Stimulated activated CD4-positive, alpha-beta T cell treated with anti-CD3 and anti-CD28 coated beads, Interleukin-1b, Interleukin-23, amount 100 ng/mL, for 1 hour (primary cell): ENCODE data around the gene SRSF12.
A peak's percentile ranks its signal among the peaks of the same experiment; 100 is the strongest.
"Not testable (repeated sequence)": the region's sequence is repeated elsewhere in the genome, so short reads cannot be mapped to it uniquely, and the experiment has no call there.

ENCODE experiments used
- DNase-seq, 2 donors: peaks; one replicate each; pipeline ENCODE4 v3.0.0-alpha.2; 2020; ENCODE audit warnings: low read depth in 2 of 2

SRSF12 gene

GRCh38 chr6:89131599-89131998, 13.7 kb upstream of the SRSF12 start:
- no peak for DNase-seq

- not testable (repeated sequence) for DNase-seq
These were observed 10.4 kb upstream of the SRSF12 start for GRCh38 chr6:89128256-89128671.

GRCh38 chr6:89122625-89123024, 4.8 kb upstream of the SRSF12 start:
- DNase-seq: no peak

GRCh38 chr6:89121934-89122333, 4.1 kb upstream of the SRSF12 start:
- DNase-seq: no peak

- no peak for DNase-seq
These were observed 2.5 kb upstream of the SRSF12 start for GRCh38 chr6:89120371-89120770.

- DNase-seq: no peak
These were observed 1.1 kb upstream of the SRSF12 start for GRCh38 chr6:89118931-89119330.

GRCh38 chr6:89116702-89117101, 1.2 kb downstream of the SRSF12 start:
- no peak for DNase-seq

GRCh38 chr6:89111933-89112332, 5.9 kb downstream of the SRSF12 start:
- DNase-seq: no peak

- no peak for DNase-seq
These were observed 7.6 kb downstream of the SRSF12 start for GRCh38 chr6:89110284-89110683.

GRCh38 chr6:89100114-89100513, 17.8 kb downstream of the SRSF12 start:
- no peak for DNase-seq

- DNase-seq: no peak
These were observed 19.4 kb downstream of the SRSF12 start for GRCh38 chr6:89098461-89098860.

- DNase-seq: no peak
These were observed 30.0 kb downstream of the SRSF12 start for GRCh38 chr6:89087881-89088280.

- DNase-seq: no peak
These were observed 32.3 kb downstream of the SRSF12 start for GRCh38 chr6:89085409-89086205.

GRCh38 chr6:89084954-89085353, 32.9 kb downstream of the SRSF12 start:
- DNase-seq: no peak

GRCh38 chr6:89084542-89084941, 33.3 kb downstream of the SRSF12 start:
- DNase-seq: no peak

GRCh38 chr6:89082486-89082891, 35.4 kb downstream of the SRSF12 start:
- DNase-seq: no peak

GRCh38 chr6:89081423-89082322, 36.2 kb downstream of the SRSF12 start:
- DNase-seq: peak; percentile 97 to 98

- DNase-seq: no peak
These were observed 36.8 kb downstream of the SRSF12 start for GRCh38 chr6:89081129-89081422.

GRCh38 chr6:89080281-89081128, 37.4 kb downstream of the SRSF12 start, which contains the start of gene PNRC1:
PNRC1 (plus strand) TSS chr6:89080751; CDS start chr6:89080895, 144 bp downstream.
- peak; percentile 100 for DNase-seq

GRCh38 chr6:89079511-89080234, 38.2 kb downstream of the SRSF12 start:
- DNase-seq: no peak

GRCh38 chr6:89073840-89074239, 44.0 kb downstream of the SRSF12 start:
- DNase-seq: no peak
